Activated CD4-positive, CD25-positive, alpha-beta regulatory T cell treated with anti-CD3 and anti-CD28 coated beads, Interleukin-2, amount 50 U/mL, for 72 hours (primary cell): ENCODE data around the gene CACNA1S.

Experiments used
- DNase-seq: peaks from one replicate; pipeline ENCODE4 v3.0.0; 2021

The CACNA1S gene

DNA sequence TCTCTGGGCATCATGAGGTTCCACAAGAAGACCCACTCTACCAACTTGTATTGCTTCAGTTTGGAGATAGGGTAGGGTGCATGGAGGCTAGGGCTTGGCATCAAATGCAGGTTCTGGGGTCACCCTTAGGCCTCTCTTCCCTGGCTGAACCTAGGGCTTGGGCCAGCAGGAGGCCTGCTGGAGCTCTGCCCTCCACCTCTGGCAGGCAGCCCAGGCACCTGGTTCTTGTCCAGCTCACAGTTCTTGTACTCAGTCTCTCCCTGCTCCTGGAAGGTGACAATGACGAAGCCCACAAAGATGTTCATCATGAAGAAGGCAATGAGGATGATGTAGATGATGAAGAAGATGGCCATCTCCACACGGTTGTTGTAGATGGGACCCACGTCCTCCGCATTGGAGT, 51.2 kb downstream of the CACNA1S start:
- no peak for DNase-seq

DNA sequence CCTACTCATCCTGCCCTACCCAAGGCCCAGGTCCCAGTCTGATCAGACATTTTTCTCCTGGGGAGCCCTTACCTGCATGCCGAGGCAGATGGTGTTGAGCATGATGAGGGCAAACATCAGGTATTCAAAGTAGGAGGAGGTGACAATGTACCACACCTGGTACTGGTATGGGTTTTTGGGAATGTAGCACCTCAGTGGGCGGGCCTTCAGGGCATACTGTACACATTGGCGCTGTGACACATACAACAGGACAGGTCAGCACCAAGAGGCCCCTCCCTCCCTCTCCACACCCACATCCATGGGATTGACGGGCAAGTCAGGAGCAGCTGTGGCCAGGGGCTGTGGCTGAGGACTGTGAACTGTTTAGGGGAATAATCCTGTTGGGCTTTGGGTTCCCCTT, 51.6 kb downstream of the CACNA1S start:
- no peak for DNase-seq

DNA sequence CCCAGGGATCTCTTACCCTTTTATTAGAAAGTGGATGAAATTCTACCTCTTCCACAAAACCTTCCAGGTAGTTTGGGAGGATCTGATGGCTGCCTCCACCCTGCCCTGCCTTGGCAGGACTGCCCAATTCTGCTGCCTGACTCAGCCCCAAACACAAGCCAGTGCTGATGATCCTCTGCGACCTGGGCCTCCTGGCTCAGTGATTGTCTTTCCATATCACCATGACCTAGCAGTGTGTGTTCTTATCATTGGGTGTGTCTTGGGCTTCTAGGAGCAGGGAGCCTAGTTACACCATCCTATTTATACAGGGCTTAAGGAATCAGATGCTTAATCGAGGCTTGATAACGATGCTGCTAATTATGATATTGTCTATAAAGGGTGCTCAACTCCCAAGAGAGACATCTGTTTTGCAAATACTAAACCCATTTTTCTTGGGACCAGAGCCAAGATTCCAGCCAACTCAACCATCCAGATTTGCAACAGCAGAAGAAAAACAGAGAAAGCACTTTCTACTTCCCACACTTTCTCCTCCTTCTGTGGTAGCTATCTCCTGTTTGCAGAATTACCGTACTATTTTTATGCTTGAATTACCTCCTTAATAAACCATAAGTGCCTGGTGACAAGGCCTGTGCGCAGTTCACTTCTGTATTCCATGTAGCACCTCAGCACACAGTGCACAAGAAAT, 52.2 kb downstream of the CACNA1S start:
- no peak for DNase-seq

DNA sequence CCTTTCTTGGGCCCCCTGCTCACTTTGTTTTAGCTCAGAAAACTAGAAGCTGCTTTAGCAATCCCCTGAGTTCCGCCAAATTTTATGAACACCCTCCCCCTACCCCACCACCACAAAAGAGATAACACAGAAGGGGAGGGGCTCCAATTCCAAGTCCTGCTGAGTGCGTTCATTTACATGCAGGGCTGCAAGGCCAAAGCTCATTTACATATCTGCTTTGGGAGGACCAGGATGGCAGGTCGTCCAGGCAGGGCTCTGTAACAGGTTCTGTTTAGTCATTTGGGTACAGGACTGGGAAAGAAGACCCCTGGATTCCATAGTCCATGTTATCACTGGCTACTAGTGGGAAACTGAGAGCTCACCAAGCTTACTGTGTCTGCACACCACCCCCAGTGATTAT, 52.8 kb downstream of the CACNA1S start:
- DNase-seq, result no peak

DNA sequence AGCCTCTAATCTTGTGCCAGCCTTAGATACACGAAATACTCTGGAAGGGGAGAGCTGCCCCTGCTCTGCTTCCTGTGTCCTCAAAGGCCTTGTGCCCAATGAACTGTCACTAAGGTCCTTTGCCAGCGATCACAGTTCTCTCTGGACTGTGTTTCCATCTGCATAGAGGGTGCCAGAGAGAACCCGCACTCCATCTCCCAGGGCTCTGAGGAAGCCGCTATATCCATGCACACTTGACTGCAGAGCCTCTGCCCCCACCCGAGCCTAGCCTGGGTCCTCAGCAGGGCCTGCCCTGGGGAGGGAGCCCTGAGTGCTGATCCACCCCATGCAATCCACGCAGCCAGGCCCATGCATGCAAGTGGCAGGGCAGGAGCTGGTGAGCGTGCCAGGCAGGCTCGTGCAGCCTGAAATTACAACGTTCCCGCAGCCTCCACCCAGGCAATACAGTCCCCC, 58.1 kb downstream of the CACNA1S start:
- DNase-seq, result no peak

DNA sequence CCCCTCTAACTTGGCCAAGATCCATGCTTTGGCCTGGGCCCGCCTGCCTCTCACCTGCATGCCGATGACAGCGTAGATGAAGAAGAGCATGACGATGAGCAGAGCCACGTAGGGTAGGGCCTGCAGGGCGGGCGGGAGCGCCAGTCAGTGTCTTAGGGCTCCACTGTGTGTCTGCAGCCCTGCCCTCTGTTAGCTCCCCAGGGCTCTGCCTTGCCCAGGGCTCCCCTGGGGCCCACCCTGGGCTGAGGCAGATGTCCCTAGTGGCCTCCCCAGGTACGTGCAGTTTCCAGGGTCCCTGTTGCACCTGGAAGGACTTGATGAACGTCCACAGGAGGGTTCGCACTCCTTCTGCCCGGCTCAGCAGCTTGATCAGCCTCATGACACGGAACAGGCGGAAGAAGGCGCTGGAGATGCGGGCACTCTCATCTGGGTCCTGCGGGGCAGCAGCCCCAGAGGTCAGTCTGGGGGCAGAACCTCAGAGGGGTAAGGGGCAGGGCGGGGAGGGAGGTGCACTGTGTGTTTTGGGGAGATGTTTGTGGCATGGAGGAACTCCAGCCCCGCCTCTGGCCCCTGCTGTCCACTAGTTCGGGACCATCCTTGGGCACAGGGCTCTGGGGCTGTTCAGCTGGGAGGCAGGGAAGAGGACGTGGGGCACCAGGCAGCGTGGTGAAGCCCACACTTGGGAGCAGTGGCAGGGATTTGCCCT, 58.9 kb downstream of the CACNA1S start:
- DNase-seq, result no peak

DNA sequence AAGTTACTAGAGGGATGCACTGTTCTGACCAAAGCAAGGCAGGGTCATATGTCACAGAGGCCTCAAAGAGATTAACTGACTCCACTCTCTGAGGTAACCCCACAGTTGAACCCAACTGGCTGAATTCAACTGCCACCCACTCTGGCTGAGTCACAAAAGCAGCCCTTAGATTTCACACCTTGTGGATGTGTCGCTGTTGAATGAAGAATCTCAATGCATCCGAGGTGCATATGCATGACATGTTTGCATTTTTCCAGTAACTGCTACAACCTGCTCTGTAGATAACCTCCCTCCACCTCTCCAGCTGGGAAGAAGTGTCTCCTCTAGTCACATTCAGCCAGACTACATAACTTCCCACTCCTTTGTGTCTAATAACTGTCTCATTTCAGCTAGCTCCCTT, 60.8 kb downstream of the CACNA1S start:
- no peak for DNase-seq

DNA sequence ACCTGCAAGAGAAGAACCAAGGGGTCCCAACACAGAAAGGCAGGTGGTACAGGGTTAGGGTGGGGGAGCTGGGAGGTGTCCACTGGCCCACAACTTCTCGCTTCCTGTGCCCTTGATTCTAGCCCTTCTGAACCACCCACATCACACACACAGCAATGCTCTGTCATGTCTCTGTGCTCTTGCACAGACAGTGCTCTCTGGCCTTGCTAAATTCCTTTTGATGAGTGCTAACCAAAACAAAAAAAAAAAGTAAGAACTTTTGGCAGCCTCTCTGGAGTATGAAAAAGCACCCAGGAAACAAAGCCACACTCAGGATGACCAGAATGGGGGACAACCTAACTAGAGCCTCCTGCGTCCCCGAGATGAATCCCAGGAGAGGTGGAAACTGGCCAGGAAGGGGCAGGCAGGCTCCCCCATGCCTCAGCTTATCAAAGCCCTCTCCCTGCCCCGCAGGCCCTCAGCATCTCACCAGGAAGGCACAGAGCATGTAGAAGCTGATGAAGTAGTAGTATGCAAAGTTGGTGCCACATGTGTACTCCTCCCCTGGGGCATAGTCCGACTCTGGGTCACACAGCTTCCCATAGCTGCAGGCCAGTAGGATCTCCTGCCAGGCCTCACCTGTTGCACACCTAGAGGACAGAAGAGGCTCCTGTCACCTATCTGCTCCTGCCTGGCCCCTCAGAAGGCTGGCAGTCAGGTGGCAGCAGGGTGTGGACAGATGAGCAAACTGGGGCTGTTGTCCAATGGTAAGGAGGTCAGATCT, 61.5 kb downstream of the CACNA1S start:
- no peak for DNase-seq

DNA sequence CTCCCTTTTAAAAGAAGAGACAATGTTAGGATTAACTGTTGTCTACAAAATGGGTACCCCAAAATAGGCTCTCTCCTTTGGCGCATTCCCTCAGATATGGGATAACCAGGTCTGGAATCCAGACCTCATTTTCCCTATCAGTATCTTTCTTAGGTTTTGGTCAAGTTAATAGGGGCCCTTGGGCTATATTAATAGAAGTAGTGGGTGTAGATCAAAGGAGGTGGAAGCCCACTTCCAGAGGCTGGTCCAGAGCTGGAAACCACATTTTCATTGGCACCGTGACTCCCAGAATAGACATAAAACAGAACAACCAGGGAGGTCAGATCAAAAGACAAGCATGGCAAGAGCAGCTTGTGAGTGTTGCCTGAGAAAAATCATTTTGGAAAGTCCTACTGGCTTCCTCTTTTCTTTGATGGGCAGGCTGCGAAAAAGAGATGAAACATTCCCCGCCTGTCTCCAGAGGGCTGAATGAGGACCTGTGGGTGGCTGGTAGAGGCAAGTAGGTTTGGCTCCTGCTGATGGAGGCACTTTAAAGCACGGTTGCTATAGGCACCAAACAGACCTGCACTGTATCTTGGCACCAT, 62.9 kb downstream of the CACNA1S start:
- no peak for DNase-seq

DNA sequence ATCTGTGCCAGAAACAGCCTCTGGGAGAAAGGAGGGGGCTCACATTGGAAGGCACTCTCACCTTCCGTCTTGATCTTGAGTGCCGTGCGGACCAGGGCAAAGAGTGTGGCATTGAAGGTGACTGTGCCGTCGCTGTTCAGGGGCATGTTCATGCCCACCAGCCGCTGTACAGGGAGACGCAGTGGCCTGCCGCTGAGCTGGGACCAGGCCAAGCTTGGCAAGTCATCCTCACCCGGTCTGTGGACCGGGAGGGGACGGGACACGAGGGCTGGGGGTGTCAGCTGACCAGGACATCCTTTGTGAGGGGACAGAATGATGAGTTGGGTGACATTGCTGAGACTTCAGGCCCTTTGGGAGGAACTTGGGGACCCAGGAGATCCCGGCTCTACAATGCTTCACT, 63.7 kb downstream of the CACNA1S start:
- no peak for DNase-seq

DNA sequence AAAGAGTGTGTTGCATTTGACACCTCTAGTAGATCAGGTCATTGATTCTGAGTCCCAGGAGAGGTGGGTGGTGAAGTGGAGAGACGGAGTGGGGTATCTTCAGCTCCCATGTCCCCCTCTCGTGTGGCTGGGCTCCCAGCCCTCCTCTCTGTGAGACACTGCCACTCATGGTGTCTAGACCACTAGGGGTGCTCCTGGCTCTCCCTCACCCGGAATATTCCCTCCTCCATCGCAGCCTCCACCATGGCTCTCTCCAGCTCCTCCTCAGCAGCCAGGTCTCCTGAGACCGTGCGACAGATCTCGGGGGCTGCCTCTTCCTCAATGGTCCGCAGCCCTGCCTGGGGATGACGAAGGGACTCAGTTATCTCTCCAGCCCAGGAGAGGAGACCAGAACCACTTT, 68.1 kb downstream of the CACNA1S start:
- no peak for DNase-seq

DNA sequence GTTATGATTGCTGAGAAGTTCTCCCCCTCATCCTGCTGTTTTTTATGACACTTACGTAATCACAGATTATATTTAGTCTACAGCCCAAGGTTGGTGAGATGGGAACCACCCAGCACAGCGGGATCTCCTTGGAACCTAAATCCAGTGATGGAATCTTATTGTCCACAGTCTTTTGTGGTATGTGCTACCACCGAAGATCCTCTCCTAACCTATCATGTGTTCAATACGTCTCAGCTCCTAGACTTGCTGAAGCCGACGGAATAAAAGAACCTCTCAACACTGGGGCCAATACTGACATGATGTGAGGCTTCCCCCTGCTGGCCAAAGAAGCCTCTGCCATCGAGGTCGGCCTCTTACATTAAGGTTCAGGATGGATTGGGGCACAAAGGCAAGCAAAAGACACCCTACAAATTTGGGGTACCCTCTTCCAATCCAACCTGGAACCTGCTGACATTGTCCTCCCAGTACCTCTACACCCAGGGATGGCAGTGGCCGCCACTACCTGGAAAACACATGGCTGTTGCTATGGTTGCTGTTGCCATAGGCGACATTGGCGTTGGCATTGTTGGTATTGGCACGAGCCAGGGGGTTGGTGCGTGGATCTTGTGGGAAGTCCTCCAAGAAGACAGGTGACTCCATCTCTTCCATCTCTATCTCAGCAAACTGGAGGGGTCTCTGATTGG, 69.3 kb downstream of the CACNA1S start:
- DNase-seq, result peak; percentile 53

DNA sequence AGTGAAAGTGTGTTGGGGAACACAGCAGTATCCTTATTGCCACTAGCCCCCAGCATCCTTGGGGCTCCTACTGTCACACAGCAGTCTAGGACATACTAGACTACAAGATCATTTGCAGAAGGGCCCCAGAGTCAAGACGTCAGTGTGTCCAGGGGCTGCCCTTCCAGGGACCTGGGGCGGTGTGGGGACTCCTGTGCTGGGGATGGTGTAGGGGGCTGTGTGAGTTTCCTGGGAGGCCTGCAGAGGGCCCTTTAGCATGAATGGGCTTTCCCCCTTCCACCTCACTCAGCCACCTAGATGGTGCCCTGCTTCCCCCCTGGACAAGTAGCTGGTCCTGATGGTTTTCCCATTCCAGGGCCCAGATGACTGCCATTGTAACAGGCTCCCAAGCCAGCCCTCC, 71.2 kb downstream of the CACNA1S start:
- no peak for DNase-seq

DNA sequence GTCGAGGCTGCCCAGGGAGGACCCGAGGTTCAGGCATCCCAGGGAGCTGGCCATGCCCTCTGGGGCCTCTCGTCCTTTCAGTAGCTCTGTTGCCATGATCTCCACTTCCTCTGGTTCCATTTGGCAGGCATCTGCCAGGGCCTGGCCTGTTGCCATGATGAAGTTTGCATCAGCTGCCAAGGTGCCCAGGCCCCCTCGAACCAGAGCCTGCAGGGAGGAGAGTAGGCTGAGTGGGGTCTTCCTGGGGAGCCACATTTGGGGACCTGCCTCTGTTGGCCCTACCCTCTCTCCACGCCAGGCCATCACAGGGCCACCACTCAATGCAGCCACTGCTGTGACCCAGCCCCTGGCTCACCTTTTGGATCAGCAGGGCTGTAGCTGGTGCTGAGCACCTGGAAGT, 72.3 kb downstream of the CACNA1S start:
- DNase-seq, result no peak

DNA sequence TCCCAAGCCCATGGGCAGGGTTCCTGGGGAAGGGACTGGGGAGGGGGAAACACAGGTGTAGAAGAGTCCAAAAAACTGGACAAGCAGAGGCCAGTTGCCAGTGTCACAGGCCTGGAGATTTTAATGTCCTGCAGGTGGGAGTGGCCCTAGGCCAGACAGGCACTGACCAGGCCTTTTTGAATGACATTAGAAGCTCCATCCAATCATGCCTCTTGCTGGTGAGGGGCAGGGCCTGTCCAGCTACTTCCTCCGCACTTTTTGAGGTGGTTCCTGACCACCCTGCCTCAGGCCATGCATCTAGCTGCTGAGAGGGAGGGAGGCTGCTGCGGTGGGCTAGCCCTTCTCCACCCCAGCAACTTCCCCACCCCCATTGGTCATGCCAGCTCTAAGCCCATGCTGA, 72.8 kb downstream of the CACNA1S start:
- DNase-seq, result no peak

DNA sequence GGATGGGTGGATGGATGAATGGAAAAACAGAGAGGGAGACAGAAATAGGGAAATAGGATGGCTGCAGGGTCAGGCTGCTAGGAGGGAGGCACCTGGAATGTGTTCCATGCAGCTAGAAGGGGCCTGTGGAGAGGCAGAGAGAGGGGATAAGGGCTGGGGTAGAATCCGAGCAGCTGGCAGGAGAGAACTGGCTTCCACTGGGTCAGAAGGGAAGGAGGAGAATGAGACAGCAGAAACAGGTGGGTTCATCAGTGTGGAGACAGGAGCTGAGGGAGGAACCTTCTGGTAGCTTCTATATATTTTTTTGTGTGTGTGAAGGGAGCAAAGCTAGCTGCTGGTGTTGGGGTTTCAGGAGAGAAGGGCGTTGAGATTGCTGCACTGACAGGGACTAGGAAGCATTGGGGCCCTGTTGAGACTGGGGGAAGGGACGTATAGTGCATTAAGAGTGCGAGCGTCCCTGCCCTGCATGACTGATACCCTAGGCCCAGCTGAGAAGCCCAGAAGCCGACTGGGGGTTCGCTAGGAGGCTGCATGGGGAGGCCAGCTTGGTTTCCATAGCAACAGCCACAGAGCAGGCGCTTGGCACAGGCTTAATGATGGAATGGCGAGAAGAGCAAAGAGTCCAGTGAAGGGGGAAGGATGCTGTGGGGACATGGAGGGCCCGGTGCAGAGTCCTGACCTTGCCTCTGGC, 73.9 kb downstream of the CACNA1S start:
- DNase-seq, result no peak

DNA sequence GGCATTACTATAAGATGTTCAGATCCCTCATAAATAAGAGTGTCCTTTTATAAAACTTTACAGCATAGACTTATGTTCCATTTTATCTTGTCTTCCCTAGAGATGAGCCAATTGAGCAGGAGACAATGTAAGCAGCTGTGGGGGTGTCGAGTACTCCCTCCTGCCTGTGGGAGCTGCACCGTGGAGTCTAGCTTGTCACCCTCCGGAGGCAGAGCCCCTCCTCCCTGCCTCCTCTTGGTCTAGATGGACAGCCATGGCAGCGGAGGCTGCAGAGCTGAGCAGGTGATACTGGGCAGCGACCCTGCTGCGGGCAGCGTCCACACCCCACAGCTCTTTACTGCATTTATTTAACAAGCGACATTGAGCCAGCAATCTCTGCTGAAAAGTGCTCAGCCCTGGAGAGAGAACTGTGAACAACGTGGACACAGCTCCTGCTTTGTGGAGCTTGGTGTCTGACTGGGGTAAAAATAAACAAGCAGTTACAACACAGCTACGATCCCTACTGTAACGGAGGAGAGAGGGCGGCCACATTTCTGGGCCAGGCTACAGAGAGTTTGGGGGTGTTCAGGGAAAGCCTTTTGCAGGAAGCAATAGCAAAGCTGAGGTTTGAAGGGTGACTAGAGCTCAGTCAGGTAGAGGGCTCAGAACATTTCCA, 75.9 kb downstream of the CACNA1S start:
- no peak for DNase-seq

DNA sequence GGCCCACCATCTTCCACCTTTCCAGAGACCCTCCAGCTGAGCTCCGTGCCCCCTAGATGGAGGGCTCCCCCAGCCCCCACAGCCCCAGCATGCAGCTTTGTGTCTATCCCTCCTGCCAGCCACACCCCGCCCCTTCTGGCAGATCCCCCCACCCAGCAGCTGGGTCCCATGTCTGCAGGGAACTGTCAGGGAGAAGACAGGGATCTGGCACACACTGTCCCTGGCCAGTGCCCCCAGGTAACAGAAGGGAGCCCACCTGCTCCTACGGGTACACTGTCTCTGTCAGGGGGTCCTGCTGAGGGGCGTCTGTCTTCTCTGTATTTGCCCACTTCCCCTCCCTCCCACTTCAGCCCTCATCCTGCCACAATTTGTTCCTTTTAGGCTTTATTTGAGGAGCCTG, 77.6 kb downstream of the CACNA1S start:
- no peak for DNase-seq

DNA sequence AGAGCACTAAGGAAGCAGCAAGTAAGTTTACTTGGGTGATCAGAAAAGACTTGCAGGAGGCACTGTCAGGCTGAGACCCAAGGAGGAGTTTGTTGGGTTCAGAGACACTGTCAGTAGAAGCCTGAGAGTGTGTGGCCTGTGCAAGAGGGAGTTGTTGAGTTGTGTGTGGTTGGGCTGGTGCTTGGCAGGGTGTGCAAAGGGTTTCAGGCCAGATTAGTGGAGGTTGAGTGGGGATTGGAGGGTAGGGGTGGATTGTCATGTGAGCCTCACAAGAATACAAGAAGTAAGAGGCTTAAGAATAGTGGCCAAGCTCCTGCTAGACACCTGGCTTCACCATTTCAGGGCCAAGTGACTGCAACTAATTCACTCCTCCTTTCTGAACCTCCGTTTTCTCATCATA, 79.8 kb downstream of the CACNA1S start:
- DNase-seq, result no peak

DNA sequence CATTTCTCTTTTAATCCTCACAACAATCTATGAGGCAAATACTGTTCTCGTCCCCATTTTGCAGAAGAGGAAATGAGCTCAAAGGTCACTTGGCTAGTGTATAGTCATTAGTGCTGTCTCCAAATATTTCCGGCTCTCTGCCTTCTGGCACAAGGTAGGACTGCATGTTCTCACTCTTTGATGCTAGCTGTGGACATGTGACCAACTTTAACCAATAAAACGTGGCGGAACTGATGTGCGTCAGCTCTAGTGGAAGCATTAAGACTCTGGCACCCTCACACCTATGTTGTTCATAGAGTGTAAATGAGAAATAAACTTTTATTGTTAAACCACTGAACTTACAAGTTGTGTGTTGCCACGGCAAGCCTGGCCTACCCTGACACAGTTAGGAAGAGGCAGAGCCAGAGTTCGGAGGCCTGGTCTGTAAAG, 83.8 kb downstream of the CACNA1S start:
- no peak for DNase-seq

DNA sequence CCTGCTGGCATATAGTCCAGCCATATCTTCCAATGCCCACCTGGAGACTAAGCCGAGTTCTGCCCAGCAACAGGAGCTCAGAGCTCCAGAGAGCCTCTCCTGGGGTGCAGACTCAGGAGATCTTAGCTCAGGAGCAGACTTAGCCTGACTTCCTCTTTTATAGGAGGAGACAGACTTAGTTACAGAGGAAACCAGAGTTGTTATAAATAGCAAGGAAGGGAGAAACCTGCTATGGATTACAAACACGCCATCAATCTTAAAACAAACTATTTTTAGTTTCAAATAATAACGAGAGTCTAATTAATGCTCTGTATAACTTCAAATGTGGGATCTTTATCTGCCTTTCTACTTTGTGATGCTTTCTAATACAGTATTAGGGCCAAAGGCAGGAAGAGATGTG, 85.4 kb downstream of the CACNA1S start:
- DNase-seq, result no peak

DNA sequence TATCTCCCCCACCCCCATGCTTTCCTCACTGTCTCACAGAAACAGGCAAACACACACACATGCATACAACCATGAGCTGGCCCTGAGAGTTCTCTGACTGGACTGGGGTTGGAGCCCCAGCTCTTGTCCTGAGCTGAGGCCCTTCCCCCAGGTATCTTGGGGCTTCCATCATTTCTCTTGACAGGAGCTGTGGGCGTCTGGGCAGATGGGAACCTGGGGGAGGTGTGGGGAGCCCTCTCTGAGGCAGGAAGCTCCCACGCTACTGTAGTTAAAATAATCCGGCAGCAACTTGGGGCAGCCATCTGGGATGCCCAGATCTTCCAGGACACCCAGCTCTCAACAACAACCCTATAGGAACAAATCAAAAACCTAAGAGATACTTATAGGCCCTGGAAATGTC, 86.0 kb downstream of the CACNA1S start:
- DNase-seq, result no peak
